AG04450 (cell line): Measurements from ENCODE around the gene IL36G. TPM values are rescaled to one million over a fixed set of nuclear protein-coding genes. Genes with fewer than 3 reads are reported as not detected.

Source experiments
- CTCF ChIA-PET: fragments of 300-600, 350-600 bp; formaldehyde crosslinking; extraction: SDS; loops from one replicate; lab custom pipeline; 2022; ENCODE audit warnings: antibody characterized with exemption, inconsistent platforms; lab: Charles Lee
- POLR2A ChIA-PET: fragments of 350-600 bp; formaldehyde crosslinking; extraction: SDS; loops from one replicate; lab custom pipeline; 2021; ENCODE audit warnings: antibody characterized with exemption, inconsistent platforms; lab: Yijun Ruan, JAX
- DNase-seq: peaks from one replicate; pipeline ENCODE4 v3.0.0-alpha.2; 2011; ENCODE audit warnings: low read depth, low spot score
- H3K27ac ChIP-seq: one replicate; pipeline ENCODE4 v1.5.1; 2012; ENCODE audit warnings: low read depth, low read length, control low read depth
- H3K27me3 ChIP-seq: one replicate; pipeline ENCODE4 v1.6.0; 2012; ENCODE audit warnings: low read length; ENCODE audit not compliant: control insufficient read depth, insufficient read depth
- H3K4me3 ChIP-seq: 2 replicates; pipeline ENCODE4 v1.5.1; 2011; ENCODE audit warnings: mild to moderate bottlenecking, low read depth, low read length, control low read depth
- H3K9me3 ChIP-seq: 2 replicates; pipeline ENCODE4 v1.5.1; 2012; ENCODE audit warnings: low read length; ENCODE audit not compliant: control insufficient read depth, insufficient read depth
- CTCF ChIP-seq: IDR thresholded peaks from 2 replicates; pipeline ENCODE4 v1.5.1; 2011; ENCODE audit warnings: low read depth, low read length, control low read depth, inconsistent platforms
- polyA plus RNA-seq: library from polyadenylated mRNA; depleted of rRNA; stranded (reverse); fragments of >200 nt; gene quantifications from 2 replicates; pipeline ENCODE4 v1.2.3, GENCODE V29; 2011

Gene IL36G
- polyA plus RNA-seq, 1 experiment, result not detected

GRCh38 chr2:113015042-113015441 is 37.2 kb downstream of the IL36G start:
- Histone ChIP-seq H3K4me3 (no peak overlapping the region), H3K27me3 (peaks cover 5% of the 10 kb centered on the region), H3K27ac (no peak overlapping the region), H3K9me3 (no peaks in the 10 kb centered on the region)
- no peak for TF ChIP-seq CTCF
- DNase-seq, result no peak
- ChIA-PET POLR2A (no interaction called here), CTCF (no interaction called here)

GRCh38 chr2:113015655-113016054 is 37.8 kb downstream of the IL36G start:
- POLR2A ChIA-PET, result no interaction called here
- H3K9me3 ChIP-seq, result no peaks in the 10 kb centered on the region
- DNase-seq, result no peak
- H3K4me3 ChIP-seq, result no peak overlapping the region
- H3K27me3 ChIP-seq, result peaks cover 5% of the 10 kb centered on the region
- no peak for TF ChIP-seq CTCF
- CTCF ChIA-PET, result no interaction called here
- H3K27ac ChIP-seq, result no peak overlapping the region

- Histone ChIP-seq H3K4me3 (no peak overlapping the region), H3K9me3 (no peaks in the 10 kb centered on the region), H3K27me3 (peaks cover 5% of the 10 kb centered on the region), H3K27ac (no peak overlapping the region)
- TF ChIP-seq CTCF, result no peak
- DNase-seq, result no peak
- CTCF ChIA-PET, result no interaction called here
- POLR2A ChIA-PET, result no interaction called here
Measured at GRCh38 chr2:113018509-113018908, 40.7 kb downstream of the IL36G start.

- no peak for DNase-seq
- no peak for TF ChIP-seq CTCF
- H3K4me3 ChIP-seq, result no peak overlapping the region
- H3K9me3 ChIP-seq, result no peaks in the 10 kb centered on the region
- peaks cover 7% of the 10 kb centered on the region for H3K27me3 ChIP-seq
- ChIA-PET CTCF (no interaction called here), POLR2A (no interaction called here)
- H3K27ac ChIP-seq, result no peak overlapping the region
Measured at GRCh38 chr2:113021312-113021711, 43.5 kb downstream of the IL36G start.

- ChIA-PET CTCF (no interaction called here), POLR2A (no interaction called here)
- H3K4me3 ChIP-seq, result no peak overlapping the region
- no peaks in the 10 kb centered on the region for H3K9me3 ChIP-seq
- peaks cover 14% of the 10 kb centered on the region for H3K27me3 ChIP-seq
- no peak overlapping the region for H3K27ac ChIP-seq
- TF ChIP-seq CTCF, result no peak
- DNase-seq, result no peak
Measured at GRCh38 chr2:113024764-113025163, 47.0 kb downstream of the IL36G start.
